ENCODE results near the gene ZNF562.

ZNF562 gene

GRCh38 chr19:9597027-9597426 lies 77.9 kb downstream of the ZNF562 start:
- no peak overlapping the region for H3K27ac ChIP-seq (ENCODE audit: low read depth, low read length)
- no peaks in the 10 kb centered on the region for H3K4me1 ChIP-seq (ENCODE audit: control insufficient read depth, insufficient read depth, low read length)

More at GRCh38 chr19:9597027-9597426, 77.9 kb downstream of the ZNF562 start:
- no peaks in the 10 kb centered on the region for H3K36me3 ChIP-seq (ENCODE audit: control insufficient read depth, insufficient read depth, low read length)
- no peak overlapping the region for H3K9ac ChIP-seq (ENCODE audit: low read length)
- no peak overlapping the region for H3K4me3 ChIP-seq (ENCODE audit: low read depth, low read length)
- no peaks in the 10 kb centered on the region for H3K27me3 ChIP-seq (ENCODE audit: control insufficient read depth, insufficient read depth, low read length)
- peaks cover 7% of the 10 kb centered on the region; the same call in 1 of the 2 replicates for H3K9me3 ChIP-seq (ENCODE audit: control insufficient read depth, insufficient read depth, low read depth, low read length)

Measured in HUES6 (cell line).